Activated CD4-positive, CD25-positive, alpha-beta regulatory T cell treated with anti-CD3 and anti-CD28 coated beads, Interleukin-2, amount 50 U/mL, for 16 hours (primary cell): ENCODE data around the gene CASK.

Source experiments
- DNase-seq: peaks from one replicate; pipeline ENCODE4 v3.0.0-alpha.2; 2020; ENCODE audit warnings: low read depth, low spot score

CASK gene

GRCh38 chrX:41473936-41474725 lies 449.2 kb downstream of the CASK start:
- no peak for DNase-seq

DNA sequence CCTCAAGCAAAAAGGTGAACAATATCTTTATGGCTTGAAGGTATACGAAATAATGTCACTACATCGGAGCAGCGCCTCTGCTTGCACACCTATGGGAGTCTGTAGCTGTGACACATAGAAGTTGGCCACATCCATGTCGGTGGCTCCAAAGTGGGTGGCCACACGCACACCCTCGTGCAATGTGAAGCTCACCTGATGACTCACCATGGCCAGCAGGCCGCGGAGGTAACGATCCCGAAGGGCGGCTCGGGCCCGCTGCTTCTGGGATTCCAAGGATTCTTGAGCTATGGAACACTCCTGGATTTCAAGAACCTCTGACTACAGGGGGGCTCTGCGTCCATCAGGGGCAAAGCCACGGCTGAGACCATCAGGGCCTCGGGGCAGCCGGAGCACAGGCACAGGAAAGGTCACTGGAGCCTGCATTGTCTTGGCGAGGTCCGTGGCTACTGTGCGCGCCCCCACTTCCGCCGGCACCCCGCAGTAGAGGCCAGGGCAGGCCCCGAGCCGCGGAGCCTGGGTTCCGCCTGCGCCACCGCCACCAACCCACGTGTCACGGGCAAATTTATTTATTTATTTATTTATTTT lies 451.0 kb downstream of the CASK start:
- DNase-seq, result no peak

- no peak for DNase-seq
Measured at GRCh38 chrX:41471786-41472185, 451.6 kb downstream of the CASK start.

- DNase-seq, result no peak
Measured at GRCh38 chrX:41470706-41471105, 452.6 kb downstream of the CASK start.

- DNase-seq, result no peak
Measured at GRCh38 chrX:41468647-41469323, 454.6 kb downstream of the CASK start.
